Stimulated activated CD4-positive, alpha-beta T cell treated with anti-CD3 and anti-CD28 coated beads, Interleukin-4, amount 100 ng/mL, for 4 hours (primary cell): Measurements from ENCODE around the gene DRAM1.

Source experiments
- DNase-seq, 2 experiments: peaks; one replicate each; pipeline ENCODE4 v3.0.0-alpha.2; 2020

DRAM1 gene

GRCh38 chr12:101942250-101942605, 64.8 kb downstream of the DRAM1 start:
- DNase-seq = no peak

DNA sequence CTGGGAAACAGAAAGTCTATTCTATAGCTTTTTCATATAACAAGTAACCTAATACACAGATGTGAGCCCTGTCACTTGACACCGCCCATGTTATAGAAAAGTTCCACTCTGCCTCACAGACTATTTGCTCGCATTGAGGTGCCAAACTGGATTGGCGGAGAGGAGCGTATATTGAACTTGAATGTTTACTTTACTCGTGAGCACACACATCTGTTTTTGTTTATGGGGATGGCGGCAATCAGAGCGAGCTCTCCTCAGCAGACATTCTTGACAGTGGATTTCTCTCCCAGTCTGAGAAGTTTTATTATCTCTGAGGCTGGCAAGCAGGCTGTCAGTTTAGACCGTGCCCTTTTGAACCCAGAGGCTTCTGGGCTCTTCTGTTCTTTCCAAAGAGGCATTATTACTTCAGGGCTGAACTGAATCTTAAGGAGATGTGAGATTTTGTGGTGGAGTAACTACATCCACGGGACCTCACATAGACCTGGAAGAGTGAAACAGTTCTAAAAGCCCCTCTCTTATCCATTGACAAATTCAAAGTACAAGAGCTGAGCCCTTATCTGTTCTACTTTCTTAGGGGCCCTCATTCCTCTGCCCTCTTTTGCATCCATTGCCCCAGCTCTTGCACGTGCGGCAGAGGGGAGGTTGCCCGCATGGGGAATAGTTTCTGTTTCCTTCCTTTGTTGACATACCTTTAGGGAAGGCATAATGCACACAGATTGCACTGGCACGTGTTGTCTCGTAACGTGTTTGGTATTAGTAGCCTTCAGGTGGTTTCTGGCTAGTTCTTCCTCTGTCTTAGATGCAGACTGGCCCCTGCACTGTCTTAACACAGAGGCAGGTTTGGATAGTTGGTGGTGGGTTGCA, 68.2 kb downstream of the DRAM1 start:
- no peak for DNase-seq

GRCh38 chr12:101946233-101946611, 68.8 kb downstream of the DRAM1 start:
- DNase-seq = no peak

DNA sequence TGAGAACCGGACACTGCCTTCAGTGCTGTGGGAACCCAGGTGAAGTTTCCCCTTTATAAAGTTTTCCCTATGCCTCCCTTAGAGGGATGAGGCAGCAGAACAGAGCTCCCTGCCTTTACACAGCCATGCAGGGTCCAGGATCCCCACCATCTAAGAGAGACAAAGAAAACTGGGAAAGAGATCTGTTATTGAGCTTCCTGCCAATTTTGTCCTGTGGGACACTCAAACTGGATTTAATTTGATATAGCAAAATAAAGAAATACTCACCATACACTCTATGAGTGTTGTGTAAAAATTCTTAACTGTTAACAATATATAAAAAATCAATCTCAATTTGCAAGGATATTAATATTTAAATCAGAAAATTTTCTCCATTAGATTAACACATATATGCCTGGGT, 69.9 kb downstream of the DRAM1 start:
- no peak for DNase-seq

- DNase-seq = no peak
These were observed 71.0 kb downstream of the DRAM1 start for GRCh38 chr12:101948365-101948764.

DNA sequence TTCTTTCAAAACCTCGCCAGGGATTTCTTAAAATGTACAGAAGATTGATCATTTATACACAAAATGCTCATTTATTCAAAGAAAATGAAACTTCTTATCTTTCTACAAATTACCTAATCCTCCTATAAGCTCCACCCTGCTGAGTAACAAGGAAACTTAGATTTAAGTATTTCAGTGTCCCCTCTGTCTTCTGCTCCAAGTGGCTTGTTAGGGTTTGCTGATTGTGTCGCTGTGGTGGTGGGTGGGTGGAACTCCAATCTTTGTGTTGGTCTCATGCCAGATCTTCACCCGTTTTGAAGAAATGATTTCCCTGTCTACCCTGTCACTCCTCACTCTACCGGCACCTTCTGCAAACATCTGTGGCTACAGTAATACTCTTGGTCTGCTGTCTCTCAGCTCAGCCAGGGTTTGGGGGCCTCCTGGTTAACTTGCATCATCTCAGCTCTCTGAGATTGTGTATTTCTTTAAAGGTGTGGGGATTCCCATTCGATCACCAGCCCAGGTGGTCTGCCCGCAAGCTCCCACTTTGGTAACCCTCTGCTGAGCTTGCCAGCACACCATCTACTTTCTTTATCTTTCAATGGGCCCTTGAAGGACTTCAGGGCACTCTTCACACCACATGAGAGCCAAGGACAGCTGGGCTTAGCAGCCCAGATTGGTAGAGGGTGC, 73.8 kb downstream of the DRAM1 start:
- no peak for DNase-seq

GRCh38 chr12:101954113-101954512, 76.7 kb downstream of the DRAM1 start:
- no peak for DNase-seq

GRCh38 chr12:101954676-101955075, 77.3 kb downstream of the DRAM1 start:
- no peak for DNase-seq

- no peak for DNase-seq
These were observed 80.0 kb downstream of the DRAM1 start for GRCh38 chr12:101957252-101957959.

DNA sequence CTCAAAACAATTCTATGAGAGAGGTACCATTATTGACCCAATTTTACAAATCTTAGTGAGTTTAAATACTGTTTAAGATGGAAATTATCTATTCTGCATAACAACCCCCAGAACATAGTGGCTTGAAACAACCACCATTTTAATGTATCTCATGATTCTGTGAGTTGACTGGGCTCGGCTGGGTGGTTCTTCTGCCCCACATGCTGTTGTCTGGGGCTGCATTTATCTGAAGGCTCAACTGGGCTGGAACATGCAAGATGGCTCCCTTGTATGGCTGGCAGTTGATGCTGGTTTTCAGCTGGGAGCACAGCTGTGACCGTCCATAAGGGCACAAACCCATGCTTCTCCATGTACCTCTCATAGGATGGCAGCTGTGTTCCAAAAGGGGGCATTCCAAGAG, 82.2 kb downstream of the DRAM1 start:
- no peak for DNase-seq

DNA sequence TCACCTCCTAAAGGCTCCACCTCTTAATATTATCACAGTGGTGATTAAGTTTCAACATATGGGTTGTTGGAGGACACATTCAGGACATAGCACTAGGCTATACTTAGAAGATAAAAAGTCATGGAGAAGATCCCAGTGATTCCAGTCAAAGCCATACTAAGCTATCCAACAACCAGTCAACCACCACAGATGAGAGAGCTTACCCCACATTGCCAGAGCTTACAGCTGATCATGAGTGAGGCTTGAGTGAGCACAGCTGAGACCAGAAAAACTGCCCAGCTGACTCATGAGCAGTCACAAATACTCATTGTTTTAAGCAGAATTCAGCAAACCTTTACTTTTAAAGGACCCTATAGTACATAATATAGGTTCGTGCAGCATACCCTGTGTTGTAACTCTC, 85.1 kb downstream of the DRAM1 start:
- no peak for DNase-seq

GRCh38 chr12:101963697-101964096, 86.3 kb downstream of the DRAM1 start:
- DNase-seq = no peak

DNA sequence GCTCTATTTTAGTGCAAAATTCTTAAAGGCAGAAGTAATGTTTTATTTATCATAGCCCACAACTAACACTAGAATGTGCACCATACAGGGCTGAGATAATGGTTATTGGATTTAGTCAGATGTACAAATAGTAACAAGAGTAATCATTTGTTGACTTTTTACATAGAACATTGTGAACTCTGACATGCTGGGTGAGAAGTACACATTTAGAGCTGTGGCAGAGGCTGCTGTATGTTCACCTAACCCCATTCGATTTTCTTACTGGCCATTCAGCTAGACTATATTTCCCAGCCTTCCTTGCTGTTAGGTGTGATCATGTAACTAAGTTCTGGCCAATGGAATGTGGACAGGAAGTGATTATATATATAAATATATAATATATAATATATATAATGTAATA, 89.1 kb downstream of the DRAM1 start:
- no peak for DNase-seq

DNA sequence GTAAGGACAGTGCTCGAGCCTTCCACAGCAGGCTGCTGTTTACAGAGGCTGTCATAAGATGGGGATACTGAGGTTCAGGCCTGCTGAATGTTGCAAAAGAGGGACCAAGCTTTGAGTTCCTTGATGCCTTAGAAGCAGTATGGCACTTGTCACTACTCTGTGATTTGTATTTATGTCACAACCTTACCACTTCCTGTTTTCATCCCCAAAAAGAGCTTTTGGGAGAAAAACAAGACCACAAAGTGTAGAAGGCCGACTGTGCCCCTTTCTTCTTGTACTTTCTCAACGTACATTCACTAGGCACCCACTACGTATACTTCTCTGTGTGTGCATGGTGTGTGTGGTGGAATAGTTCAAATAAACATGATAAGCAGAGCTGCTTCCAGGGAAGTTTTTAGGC, 90.1 kb downstream of the DRAM1 start:
- DNase-seq = no peak

DNA sequence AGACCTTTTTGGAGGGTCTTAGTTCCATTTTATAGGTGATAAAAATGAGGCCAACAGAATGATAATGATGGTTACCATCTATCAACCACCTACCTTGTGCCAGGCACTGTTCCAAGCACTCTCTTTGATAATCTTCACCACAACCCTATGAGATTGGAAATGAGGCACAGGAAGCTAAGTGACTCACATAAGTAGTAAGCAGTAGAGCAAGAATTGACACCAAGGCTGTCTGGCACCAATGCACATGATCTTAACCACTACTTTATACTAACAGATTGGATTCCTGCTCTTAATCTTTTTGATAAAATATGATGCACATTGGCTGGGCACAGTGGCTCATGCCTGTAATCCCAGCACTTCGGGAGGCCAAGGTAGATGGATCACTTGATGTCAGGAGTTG, 91.4 kb downstream of the DRAM1 start:
- DNase-seq = no peak
